Smooth muscle cell (in vitro differentiated cells): ENCODE results near the gene H1-8. TPM values are rescaled to one million over a fixed set of nuclear protein-coding genes. Genes with fewer than 3 reads are reported as not detected.

ENCODE experiments used
- DNase-seq: peaks from one replicate; lab custom pipeline; 2025; ENCODE audit not compliant: unreplicated experiment; lab: John Stamatoyannopoulos, UW
- H2AFZ ChIP-seq: fragments of 200-600 bp; sonication (generic); 2 replicates; pipeline ENCODE4 v1.6.0; 2016; ENCODE audit warnings: antibody characterized with exemption, low read depth, mild to moderate bottlenecking
- H3F3A ChIP-seq: fragments of 200-600 bp; sonication (generic); 2 replicates; pipeline ENCODE4 v1.6.0; 2017; ENCODE audit warnings: antibody characterized with exemption, low read depth
- H3K27ac ChIP-seq: fragments of 200-600 bp; sonication (generic); 2 replicates; pipeline ENCODE4 v1.5.1; 2016; ENCODE audit warnings: low read depth, mild to moderate bottlenecking
- H3K27me3 ChIP-seq: fragments of 200-600 bp; sonication (generic); 2 replicates; pipeline ENCODE4 v1.6.1; 2016; ENCODE audit warnings: low read depth, mild to moderate bottlenecking
- H3K36me3 ChIP-seq: fragments of 200-600 bp; sonication (generic); 2 replicates; pipeline ENCODE4 v1.5.1; 2016; ENCODE audit warnings: low read depth
- H3K4me1 ChIP-seq: fragments of 200-600 bp; sonication (generic); 2 replicates; pipeline ENCODE4 v1.5.1; 2016; ENCODE audit warnings: low read depth
- H3K4me2 ChIP-seq: fragments of 200-600 bp; sonication (generic); 2 replicates; pipeline ENCODE4 v1.6.0; 2016; ENCODE audit warnings: mild to moderate bottlenecking
- H3K4me3 ChIP-seq: fragments of 200-600 bp; sonication (generic); 2 replicates; pipeline ENCODE4 v1.5.1; 2016; ENCODE audit warnings: mild to moderate bottlenecking
- H3K79me2 ChIP-seq: fragments of 200-600 bp; sonication (generic); 2 replicates; pipeline ENCODE4 v1.6.0; 2016; ENCODE audit warnings: low read depth, mild to moderate bottlenecking
- H3K9ac ChIP-seq: fragments of 200-600 bp; sonication (generic); 2 replicates; pipeline ENCODE4 v1.6.0; 2016; ENCODE audit warnings: low read depth
- H3K9me3 ChIP-seq: fragments of 200-600 bp; sonication (generic); replicated peaks from 2 replicates; pipeline ENCODE4 v1.5.1; 2016; ENCODE audit warnings: low read depth
- H4K20me1 ChIP-seq: fragments of 200-600 bp; sonication (generic); 2 replicates; pipeline ENCODE4 v1.6.0; 2016; ENCODE audit warnings: low read depth
- CTCF ChIP-seq: fragments of 200-600 bp; sonication (generic); IDR thresholded peaks from 2 replicates; pipeline ENCODE4 v1.5.1; 2017; ENCODE audit warnings: borderline replicate concordance, mild to moderate bottlenecking, antibody characterized with exemption; ENCODE audit not compliant: insufficient read depth, poor library complexity, severe bottlenecking
- WGBS: methylation state at CpG from one replicate; pipeline ENCODE4 v1.1.7; 2016; ENCODE audit warnings: low lambda C conversion rate; 5-methylcytosine and 5-hydroxymethylcytosine counted together
- polyA plus RNA-seq: library from polyadenylated mRNA; unstranded; fragments of >200 nt; fragmentation: Nextera tagmentation; extraction: Ambion mirVana; gene quantifications from 2 replicates; pipeline ENCODE4 v1.2.1, GENCODE V29; 2016
- total RNA-seq: library from RNA; depleted of rRNA; stranded (reverse); fragments of >200 nt; gene quantifications from 2 replicates; pipeline ENCODE4 v1.2.3, GENCODE V29; 2014

The H1-8 gene
- total and polyA plus RNA-seq, 2 experiments from 2014 or later = not detected

- Histone ChIP-seq H3K79me2 (no peaks in the 10 kb centered on the region), H2AFZ (no peak overlapping the region), H4K20me1 (no peaks in the 10 kb centered on the region), H3K4me3 (no peak overlapping the region), H3K4me2 (no peak overlapping the region), H3F3A (no peaks in the 10 kb centered on the region), H3K4me1 (peaks cover 4% of the 10 kb centered on the region), H3K27ac (no peak overlapping the region), H3K36me3 (no peaks in the 10 kb centered on the region), H3K27me3 (no peaks in the 10 kb centered on the region), H3K9ac (no peak overlapping the region), H3K9me3 (no peaks in the 10 kb centered on the region)
- no peak for DNase-seq
- no peak for TF ChIP-seq CTCF
- WGBS = 94% methylated on average over 11 of the region's 11 CpGs
Measured at GRCh38 chr3:129527262-129527661, 15.7 kb upstream of the H1-8 start.

- Histone ChIP-seq H2AFZ (no peak within 1 kb of the TSS), H3K9ac (no peak within 1 kb of the TSS)
- WGBS = 96% methylated on average over 18 of the region's 18 CpGs
Measured at GRCh38 chr3:129528589-129529100, 14.3 kb upstream of the H1-8 start, which contains the start of gene RHO. Gene RHO (plus strand): TSS chr3:129528639. CDS start chr3:129528734, 95 bp downstream.

GRCh38 chr3:129529436-129530210 lies 13.4 kb upstream of the H1-8 start:
- no peak for DNase-seq
- no peaks in the 10 kb centered on the region for H3K79me2 ChIP-seq
- no peak overlapping the region for H3K4me3 ChIP-seq
- no peak overlapping the region for H3K4me2 ChIP-seq
- H3K4me1 ChIP-seq = peaks cover 4% of the 10 kb centered on the region
- 88% methylated on average over 12 of the region's 12 CpGs for WGBS
- no peak overlapping the region for H2AFZ ChIP-seq
- TF ChIP-seq CTCF = no peak
- H3K36me3 ChIP-seq = no peaks in the 10 kb centered on the region
- H4K20me1 ChIP-seq = no peaks in the 10 kb centered on the region
- no peak overlapping the region for H3K27ac ChIP-seq
- H3K9me3 ChIP-seq = no peaks in the 10 kb centered on the region
- H3F3A ChIP-seq = no peaks in the 10 kb centered on the region
- no peaks in the 10 kb centered on the region for H3K27me3 ChIP-seq
- H3K9ac ChIP-seq = no peak overlapping the region

More at GRCh38 chr3:129528589-129529100, 14.3 kb upstream of the H1-8 start, which contains the start of gene RHO:
- DNase-seq = no peak
- no peak within 1 kb of the TSS for H3K27ac ChIP-seq
- H3K4me3 ChIP-seq = no peak within 1 kb of the TSS
- no peaks in the 10 kb centered on the region for H3K27me3 ChIP-seq
- no peaks in the 10 kb centered on the region for H3K79me2 ChIP-seq
- no peaks in the 10 kb centered on the region for H3K36me3 ChIP-seq
- no peak within 1 kb of the TSS for H3K4me2 ChIP-seq
- TF ChIP-seq CTCF = no peak
- no peaks in the 10 kb centered on the region for H3F3A ChIP-seq
- H3K9me3 ChIP-seq = no peaks in the 10 kb centered on the region
- H4K20me1 ChIP-seq = no peaks in the 10 kb centered on the region
- H3K4me1 ChIP-seq = peaks cover 4% of the 10 kb centered on the region
